Measurements from ENCODE around the gene SLC25A47. TPM values are rescaled to one million over a fixed set of nuclear protein-coding genes. Genes with fewer than 3 reads are reported as not detected.

SLC25A47 gene
- total RNA-seq, 2 donors from 2014 or later, result not detected

DNA sequence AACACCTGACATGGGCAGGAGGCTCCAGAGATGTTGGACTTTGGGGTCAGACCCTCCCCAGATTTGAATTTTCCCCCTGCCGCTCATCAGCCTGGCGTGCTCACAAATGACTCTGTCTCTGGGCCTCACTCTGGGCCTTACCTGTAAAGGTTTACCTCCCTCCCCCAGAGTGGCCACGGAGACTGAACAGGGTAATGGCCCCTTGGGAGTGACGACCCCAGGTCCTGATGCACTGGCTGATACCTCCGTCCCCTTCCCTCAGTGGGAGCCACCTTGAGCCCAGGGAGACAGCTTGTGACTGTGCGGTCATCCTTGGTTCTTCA lies 23.9 kb upstream of the SLC25A47 start:
- intact Hi-C loops (cut with DNase I), result no loop called here
- Histone ChIP-seq H3K27ac (no peak overlapping the region), H3K36me3 (replicated peaks in 1 of 2; ENCODE audit: insufficient read depth in 1 of 2, low read depth in 2 of 2) (no peaks in the 10 kb centered on the region), H3K4me1 (peaks cover 38% of the 10 kb centered on the region), H3K4me3 (no peak overlapping the region), H3K9me3 (no peaks in the 10 kb centered on the region), H3K27me3 (no peaks in the 10 kb centered on the region)
- ATAC-seq, result no peak
- 80 to 94% methylated on average over 3 to 6 of the region's 6 CpGs for WGBS, 2 donors
- DNase-seq, result no peak
- TF ChIP-seq CTCF (IDR thresholded peaks at IDR 0.05) (no peak), POLR2A (IDR thresholded peaks at IDR 0.05) (no peak)

DNA sequence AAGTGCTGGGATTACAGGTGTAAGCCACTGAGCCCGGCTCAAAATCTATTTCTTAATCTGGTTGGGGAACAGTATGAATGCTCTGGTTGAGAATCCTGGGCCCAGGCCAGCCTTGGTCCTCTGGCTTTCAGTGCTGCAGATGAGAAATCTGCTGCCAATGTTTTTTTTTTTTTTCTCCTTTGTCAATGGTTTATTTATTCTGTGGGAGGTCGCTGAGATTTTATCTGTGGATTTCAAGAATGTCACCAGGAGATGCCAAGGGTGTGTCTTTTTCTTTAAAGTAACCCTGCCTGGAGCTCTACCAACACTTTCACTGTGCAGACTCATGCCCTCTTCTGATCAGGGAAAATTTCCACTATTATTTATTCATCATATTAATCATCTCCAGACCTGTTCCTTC lies 20.5 kb upstream of the SLC25A47 start:
- DNase-seq (no peak), ATAC-seq (no peak)
- intact Hi-C loops (cut with DNase I), result no loop called here
- Histone ChIP-seq H3K4me1 (peaks cover 48% of the 10 kb centered on the region), H3K27ac (peak overlapping the region in 1 of 4 donors; percentile 34), H3K27me3 (no peaks in the 10 kb centered on the region), H3K36me3 (replicated peaks in 1 of 2; ENCODE audit: insufficient read depth in 1 of 2, low read depth in 2 of 2) (no peaks in the 10 kb centered on the region), H3K4me3 (no peak overlapping the region), H3K9me3 (no peaks in the 10 kb centered on the region)
- TF ChIP-seq POLR2A (IDR thresholded peaks at IDR 0.05) (no peak), CTCF (IDR thresholded peaks at IDR 0.05) (no peak)
- 18 to 27% methylated on average over 2 of the region's 2 CpGs for WGBS, 2 donors

DNA sequence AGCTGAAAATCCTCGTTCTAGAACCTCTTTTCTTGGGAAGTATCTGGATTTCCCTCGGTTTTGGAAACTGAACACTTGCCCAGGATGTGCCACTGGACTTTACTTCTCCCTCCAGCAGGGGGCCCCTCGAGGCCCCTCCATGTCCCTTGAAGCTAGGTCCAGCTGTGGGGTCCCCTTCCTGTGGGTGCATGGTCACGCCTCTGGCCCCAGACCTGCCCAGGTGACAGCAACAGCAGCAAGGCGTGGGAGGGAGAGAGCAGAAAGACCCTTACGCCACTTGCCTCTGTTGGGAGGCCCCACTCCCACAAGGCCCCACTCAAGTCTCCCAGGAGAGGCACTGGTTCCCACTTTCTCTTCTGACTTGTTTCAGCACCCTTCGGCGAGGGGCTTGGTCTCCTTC lies 20.0 kb upstream of the SLC25A47 start:
- H3K4me3 ChIP-seq, result no peak overlapping the region
- no peaks in the 10 kb centered on the region for H3K36me3 ChIP-seq (replicated peaks in 1 of 2; ENCODE audit: insufficient read depth in 1 of 2, low read depth in 2 of 2)
- WGBS, 2 donors, result 23 to 56% methylated on average over 3 to 8 of the region's 8 CpGs
- H3K27ac ChIP-seq, result peak overlapping the region in 1 of 4 donors; percentile 34
- DNase-seq, result peak in 1 of 4 donors; percentile 31
- H3K9me3 ChIP-seq, result no peaks in the 10 kb centered on the region
- peaks cover 45% of the 10 kb centered on the region for H3K4me1 ChIP-seq
- ATAC-seq, result no peak
- intact Hi-C loops (cut with DNase I), result no loop called here
- H3K27me3 ChIP-seq, result no peaks in the 10 kb centered on the region
- TF ChIP-seq CTCF (IDR thresholded peaks at IDR 0.05) (peak; percentile 12 to 43 (median 28)), POLR2A (IDR thresholded peaks at IDR 0.05) (no peak)

DNA sequence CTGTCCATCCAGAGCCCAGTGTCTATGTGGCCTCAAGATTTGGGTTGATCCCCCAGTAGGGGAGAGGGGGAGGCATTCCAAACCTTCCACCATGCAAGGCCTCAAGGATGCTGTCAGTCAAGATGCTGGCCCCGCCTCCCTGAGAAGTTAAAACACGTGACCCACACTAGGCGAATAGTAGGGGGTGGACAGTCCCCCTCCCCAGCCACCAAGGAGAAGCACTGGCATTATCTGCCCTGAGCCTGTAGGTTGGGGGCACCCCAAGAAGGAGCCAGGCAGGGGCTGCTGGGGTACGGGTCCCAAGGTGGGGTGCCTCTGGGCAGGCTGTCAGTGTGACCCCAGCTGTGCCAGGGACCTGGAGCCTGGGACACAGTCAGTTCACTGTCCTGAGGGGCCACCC lies 19.2 kb upstream of the SLC25A47 start:
- no peaks in the 10 kb centered on the region for H3K27me3 ChIP-seq
- H3K27ac ChIP-seq, result peak overlapping the region in 3 of 4 donors; percentile 68 to 82 (median 78)
- WGBS, 2 donors, result 53% methylated on average over 4 of the region's 4 CpGs; no CpG with 5 or more reads in 1 of the 2 donors
- intact Hi-C loops (cut with DNase I), result no loop called here
- no peaks in the 10 kb centered on the region for H3K36me3 ChIP-seq (replicated peaks in 1 of 2; ENCODE audit: insufficient read depth in 1 of 2, low read depth in 2 of 2)
- peaks cover 45% of the 10 kb centered on the region for H3K4me1 ChIP-seq
- DNase-seq (no peak), ATAC-seq (no peak)
- no peaks in the 10 kb centered on the region for H3K9me3 ChIP-seq
- H3K4me3 ChIP-seq, result no peak overlapping the region
- TF ChIP-seq POLR2A (IDR thresholded peaks at IDR 0.05), result no peak
- no peak for TF ChIP-seq CTCF (IDR thresholded peaks at IDR 0.05)

- H3K4me1 ChIP-seq, result peaks cover 45% of the 10 kb centered on the region
- intact Hi-C loops (cut with DNase I), result no loop called here
- whole genome bisulfite sequencing, 2 donors, result 1 to 3% methylated on average over 15 to 23 of the region's 23 CpGs
- no peaks in the 10 kb centered on the region for H3K9me3 ChIP-seq
- peak; percentile 74 to 88 (median 86) for DNase-seq
- H3K27me3 ChIP-seq, result no peaks in the 10 kb centered on the region
- TF ChIP-seq POLR2A (IDR thresholded peaks at IDR 0.05) (peak in 2 of 3 donors; percentile 61 to 66), CTCF (IDR thresholded peaks at IDR 0.05) (peak in 1 of 7 experiments; percentile 9)
- H3K36me3 ChIP-seq (replicated peaks in 1 of 2; ENCODE audit: insufficient read depth in 1 of 2, low read depth in 2 of 2), result no peaks in the 10 kb centered on the region
- peak; percentile 57 for ATAC-seq
- peak overlapping the region; percentile 15 to 71 for H3K4me3 ChIP-seq
- H3K27ac ChIP-seq, result peak overlapping the region; percentile 68 to 82 (median 74)
Measured at GRCh38 chr14:100304825-100305323, 18.3 kb upstream of the SLC25A47 start.

Measured in body of pancreas (tissue), 4 donors.